HG03457 (cell line): Measurements from ENCODE around the gene PPP1R7.

Experiments
- ATAC-seq: cut with Tn5 transposase; IDR thresholded peaks from one replicate; pipeline ENCODE4 v1.9.1; 2021; ENCODE audit warnings: moderate number of reproducible peaks; ENCODE audit not compliant: unreplicated experiment

Gene PPP1R7

GRCh38 chr2:241228081-241228859, 78.0 kb downstream of the PPP1R7 start:
- ATAC-seq: no peak

- no peak for ATAC-seq
These were observed 78.7 kb downstream of the PPP1R7 start for GRCh38 chr2:241228860-241229516.

GRCh38 chr2:241229563-241230401, 79.5 kb downstream of the PPP1R7 start:
- ATAC-seq: no peak

- no peak for ATAC-seq
These were observed 80.2 kb downstream of the PPP1R7 start for GRCh38 chr2:241230435-241230834.

GRCh38 chr2:241232736-241233575, 82.7 kb downstream of the PPP1R7 start:
- no peak for ATAC-seq
